Mesodermal cell (in vitro differentiated cells): ENCODE results near the gene FRYL.
"Not testable (repeated sequence)": the region's sequence is repeated elsewhere in the genome, so short reads cannot be mapped to it uniquely, and the experiment has no call there.

Experiments
- H3K27ac ChIP-seq: 2 replicates; pipeline ENCODE4 v1.7.0; 2013; ENCODE audit warnings: mild to moderate bottlenecking, low read depth, low read length, moderate library complexity; ENCODE audit not compliant: severe bottlenecking
- H3K36me3 ChIP-seq: 2 replicates; pipeline ENCODE4 v1.7.1; 2013; ENCODE audit warnings: mild to moderate bottlenecking, low read length, moderate library complexity; ENCODE audit not compliant: control insufficient read depth, insufficient read depth
- H3K4me1 ChIP-seq: one replicate; pipeline ENCODE4 v1.7.1; 2013; ENCODE audit warnings: mild to moderate bottlenecking, low read length; ENCODE audit not compliant: insufficient read depth, control insufficient read depth, poor library complexity, severe bottlenecking
- H3K4me3 ChIP-seq: 2 replicates; pipeline ENCODE4 v1.7.0; 2013; ENCODE audit warnings: low read length, control low read depth, mild to moderate bottlenecking; ENCODE audit not compliant: insufficient read depth, poor library complexity, severe bottlenecking; ENCODE audit errors: extremely low read depth
- H3K9me3 ChIP-seq: 2 replicates; pipeline ENCODE4 v1.7.1; 2013; ENCODE audit warnings: mild to moderate bottlenecking, low read length, moderate library complexity; ENCODE audit not compliant: control insufficient read depth
- WGBS, 2 experiments: methylation state at CpG; one replicate each; pipeline ENCODE4 v1.1.5; 2013; ENCODE audit warnings: missing lambda C conversion rate in 2 of 2; ENCODE audit not compliant: insufficient coverage in 2 of 2; 5-methylcytosine and 5-hydroxymethylcytosine counted together

The FRYL gene

GRCh38 chr4:48800155-48800554 lies 20.1 kb upstream of the FRYL start:
- not testable (repeated sequence) for H3K4me1 ChIP-seq, H3K27ac ChIP-seq, H3K36me3 ChIP-seq, H3K4me3 ChIP-seq, H3K9me3 ChIP-seq
- WGBS, 2 experiments, result no CpG with 5 or more reads among the region's 2 CpGs

GRCh38 chr4:48799157-48799556 lies 19.1 kb upstream of the FRYL start:
- no peaks in the 10 kb centered on the region for H3K4me1 ChIP-seq
- H3K27ac ChIP-seq, result no peak overlapping the region
- H3K9me3 ChIP-seq, result no peaks in the 10 kb centered on the region
- no peaks in the 10 kb centered on the region for H3K36me3 ChIP-seq
- H3K4me3 ChIP-seq, result no peak overlapping the region
- 83% methylated on average over 2 of the region's 2 CpGs; no CpG with 5 or more reads in 1 of the 2 experiments for WGBS, 2 experiments

GRCh38 chr4:48798117-48798516 lies 18.0 kb upstream of the FRYL start:
- H3K27ac ChIP-seq, result no peak overlapping the region
- no CpG with 5 or more reads among the region's 2 CpGs for WGBS, 2 experiments
- H3K4me1 ChIP-seq, result no peaks in the 10 kb centered on the region
- H3K9me3 ChIP-seq, result no peaks in the 10 kb centered on the region
- no peak overlapping the region for H3K4me3 ChIP-seq
- no peaks in the 10 kb centered on the region for H3K36me3 ChIP-seq

DNA sequence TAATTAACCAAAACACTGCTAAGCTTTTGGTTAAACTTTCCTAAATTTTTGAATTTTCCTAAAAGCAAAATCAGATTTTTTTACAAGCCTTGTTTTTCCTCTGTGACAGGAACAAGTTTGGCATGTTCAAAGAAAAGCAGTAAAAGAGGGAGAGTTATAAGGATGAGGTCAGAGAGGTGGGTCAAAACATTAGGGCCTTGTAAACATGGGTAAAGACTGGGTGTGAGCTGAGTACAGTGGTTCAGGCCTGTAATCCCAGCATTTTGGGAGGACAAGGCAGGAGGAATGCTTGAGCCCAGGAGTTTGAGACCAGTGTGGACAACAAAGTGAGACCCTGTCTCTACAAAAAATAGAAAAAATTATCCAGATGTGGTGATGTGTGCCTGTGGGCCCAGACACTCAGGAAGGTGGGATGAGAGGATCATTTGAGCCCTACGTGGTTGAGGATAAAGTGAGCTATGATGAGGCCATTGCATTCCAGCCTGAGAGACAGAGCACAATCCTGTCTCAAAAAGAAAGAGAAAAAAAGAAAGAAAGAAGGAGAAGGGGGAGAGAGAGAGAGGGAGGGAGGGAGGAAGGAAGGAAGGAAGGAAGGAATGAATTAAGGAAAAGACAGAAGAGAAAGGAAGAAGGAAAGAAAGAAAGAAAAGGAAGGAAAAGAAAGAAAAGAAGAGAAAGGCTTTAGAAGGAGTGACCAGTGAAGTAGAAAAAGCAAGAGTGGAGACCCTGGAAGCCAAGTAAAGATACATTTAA lies 17.0 kb upstream of the FRYL start:
- Histone ChIP-seq H3K9me3 (no peaks in the 10 kb centered on the region), H3K27ac (no peak overlapping the region), H3K36me3 (no peaks in the 10 kb centered on the region), H3K4me1 (no peaks in the 10 kb centered on the region), H3K4me3 (no peak overlapping the region)
- WGBS, 2 experiments, result 88 to 100% methylated on average over 1 of the region's 1 CpG

- Histone ChIP-seq H3K36me3 (no peaks in the 10 kb centered on the region), H3K27ac (no peak overlapping the region), H3K4me1 (no peaks in the 10 kb centered on the region), H3K4me3 (no peak overlapping the region), H3K9me3 (no peaks in the 10 kb centered on the region)
- 90% methylated on average over 2 of the region's 2 CpGs; no CpG with 5 or more reads in 1 of the 2 experiments for WGBS, 2 experiments
Measured at GRCh38 chr4:48796191-48796926, 16.3 kb upstream of the FRYL start.

DNA sequence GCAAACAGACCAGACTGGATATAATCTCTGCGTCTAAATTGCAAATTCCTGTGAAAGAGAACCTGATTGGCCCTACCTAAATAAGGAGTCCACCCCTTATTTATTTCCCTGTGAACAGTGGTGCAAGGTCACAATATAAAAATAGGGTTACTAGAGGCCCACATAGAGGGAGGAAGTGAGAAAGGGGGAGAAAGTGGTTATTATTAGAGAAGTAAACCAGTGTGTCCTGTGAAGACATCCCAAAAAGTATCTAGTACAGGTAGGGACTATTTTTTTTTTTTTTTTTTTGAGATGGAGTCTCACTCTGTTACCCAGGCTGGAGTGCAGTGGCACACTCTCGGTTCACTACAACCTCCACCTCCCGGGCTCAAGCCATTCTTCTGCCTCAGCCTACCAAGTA lies 15.0 kb upstream of the FRYL start:
- Histone ChIP-seq H3K4me1 (no peaks in the 10 kb centered on the region), H3K9me3 (no peaks in the 10 kb centered on the region), H3K4me3 (no peak overlapping the region), H3K36me3 (no peaks in the 10 kb centered on the region), H3K27ac (no peak overlapping the region)
- WGBS, 2 experiments, result 83 to 100% methylated on average over 1 to 2 of the region's 3 CpGs

DNA sequence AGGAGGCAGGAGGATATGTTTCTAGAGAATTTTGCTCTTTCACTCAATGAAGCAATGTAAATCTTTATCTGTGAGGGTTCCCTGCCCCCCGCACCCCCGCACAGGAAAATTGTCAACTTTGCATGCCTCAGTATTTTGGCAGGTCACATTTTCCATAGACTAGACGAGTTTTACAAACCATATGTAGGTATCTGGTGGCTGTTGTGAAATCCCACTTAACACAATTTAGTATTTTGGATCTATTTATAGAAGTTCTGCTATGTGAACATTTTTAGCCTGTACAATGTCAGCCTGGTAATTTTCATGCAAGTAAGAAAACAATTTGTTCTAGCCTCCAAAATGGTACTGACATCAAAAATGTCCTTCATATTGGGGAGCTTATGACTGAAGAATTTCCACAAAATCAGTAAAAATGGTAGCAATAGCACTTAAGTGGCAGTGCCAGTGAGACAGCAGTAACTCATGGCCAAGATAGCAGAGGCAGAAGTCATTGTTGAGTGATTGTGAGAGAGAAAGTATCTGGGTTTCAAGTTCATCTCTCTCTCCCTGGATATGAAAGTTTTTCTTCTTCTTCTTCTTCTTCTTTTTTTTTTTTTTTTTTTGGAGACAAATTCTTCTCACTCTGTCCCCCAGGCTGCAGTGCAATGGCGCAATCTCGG lies 12.4 kb upstream of the FRYL start:
- Histone ChIP-seq H3K4me1 (no peaks in the 10 kb centered on the region), H3K27ac (no peak overlapping the region), H3K9me3 (no peaks in the 10 kb centered on the region), H3K36me3 (no peaks in the 10 kb centered on the region), H3K4me3 (no peak overlapping the region)
- WGBS, 2 experiments, result 94 to 100% methylated on average over 2 to 5 of the region's 5 CpGs

DNA sequence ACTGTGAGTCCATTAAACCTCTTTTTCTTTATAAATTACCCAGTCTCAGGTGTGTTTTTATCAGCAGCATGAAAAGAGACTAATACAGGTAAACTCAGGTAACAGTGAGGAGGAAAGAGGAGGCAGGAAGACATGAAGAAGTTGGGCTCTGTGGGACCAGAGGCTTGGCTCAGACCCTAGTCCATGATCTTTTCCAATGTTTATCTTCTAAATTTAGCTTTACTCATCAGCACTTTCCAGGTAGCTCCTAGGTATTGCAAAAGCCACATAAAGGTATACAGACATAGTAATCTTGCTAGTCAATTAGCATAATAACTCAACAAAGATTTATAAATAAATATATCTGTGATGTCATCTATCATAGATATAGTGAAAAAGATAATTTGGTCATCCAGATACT lies 11.2 kb upstream of the FRYL start:
- Histone ChIP-seq H3K27ac (no peak overlapping the region), H3K9me3 (no peaks in the 10 kb centered on the region), H3K36me3 (no peaks in the 10 kb centered on the region), H3K4me1 (no peaks in the 10 kb centered on the region), H3K4me3 (no peak overlapping the region)

- H3K4me3 ChIP-seq, result no peak overlapping the region
- H3K9me3 ChIP-seq, result no peaks in the 10 kb centered on the region
- H3K4me1 ChIP-seq, result no peaks in the 10 kb centered on the region
- H3K36me3 ChIP-seq, result no peaks in the 10 kb centered on the region
- H3K27ac ChIP-seq, result no peak overlapping the region
Measured at GRCh38 chr4:48790561-48790960, 10.5 kb upstream of the FRYL start.

GRCh38 chr4:48787056-48787455 lies 7.0 kb upstream of the FRYL start:
- no peak overlapping the region for H3K4me3 ChIP-seq
- WGBS, 2 experiments, result no CpG with 5 or more reads among the region's 1 CpG
- no peaks in the 10 kb centered on the region for H3K9me3 ChIP-seq
- H3K4me1 ChIP-seq, result no peaks in the 10 kb centered on the region
- no peak overlapping the region for H3K27ac ChIP-seq
- no peaks in the 10 kb centered on the region for H3K36me3 ChIP-seq

- no peaks in the 10 kb centered on the region for H3K36me3 ChIP-seq
- H3K4me3 ChIP-seq, result no peak overlapping the region
- no peak overlapping the region for H3K27ac ChIP-seq
- 80% methylated on average over 1 of the region's 2 CpGs; no CpG with 5 or more reads in 1 of the 2 experiments for WGBS, 2 experiments
- no peaks in the 10 kb centered on the region for H3K4me1 ChIP-seq
- H3K9me3 ChIP-seq, result no peaks in the 10 kb centered on the region
Measured at GRCh38 chr4:48786549-48786948, 6.5 kb upstream of the FRYL start.
